Right lobe of liver (tissue), 4 donors: ENCODE measurements around the gene RDH5.

Source experiments
- POLR2A ChIP-seq: fragments of 450-650 bp; IDR thresholded peaks from one replicate; pipeline ENCODE4 v1.6.1; 2017; ENCODE audit warnings: antibody characterized with exemption, mild to moderate bottlenecking
- TF ChIP-seq, protein P1 (sequence below), 4 donors: fragments of 200-600 bp in 3 of 4; fragments of 450-650 bp in 1 of 4; IDR thresholded peaks; one replicate each; pipeline versions ENCODE4 v1.5.1 to v1.8.0; 2016 to 2022; ENCODE audit warnings: antibody characterized with exemption in 4 of 4, mild to moderate bottlenecking in 2 of 4
- donor health status: DM: no; HTN: no; CAD: no.
- donor health status: DM: no; HTN: no; CAD: no.
- donor health status: DM: no; HTN: yes; CAD: no.

DNA sequence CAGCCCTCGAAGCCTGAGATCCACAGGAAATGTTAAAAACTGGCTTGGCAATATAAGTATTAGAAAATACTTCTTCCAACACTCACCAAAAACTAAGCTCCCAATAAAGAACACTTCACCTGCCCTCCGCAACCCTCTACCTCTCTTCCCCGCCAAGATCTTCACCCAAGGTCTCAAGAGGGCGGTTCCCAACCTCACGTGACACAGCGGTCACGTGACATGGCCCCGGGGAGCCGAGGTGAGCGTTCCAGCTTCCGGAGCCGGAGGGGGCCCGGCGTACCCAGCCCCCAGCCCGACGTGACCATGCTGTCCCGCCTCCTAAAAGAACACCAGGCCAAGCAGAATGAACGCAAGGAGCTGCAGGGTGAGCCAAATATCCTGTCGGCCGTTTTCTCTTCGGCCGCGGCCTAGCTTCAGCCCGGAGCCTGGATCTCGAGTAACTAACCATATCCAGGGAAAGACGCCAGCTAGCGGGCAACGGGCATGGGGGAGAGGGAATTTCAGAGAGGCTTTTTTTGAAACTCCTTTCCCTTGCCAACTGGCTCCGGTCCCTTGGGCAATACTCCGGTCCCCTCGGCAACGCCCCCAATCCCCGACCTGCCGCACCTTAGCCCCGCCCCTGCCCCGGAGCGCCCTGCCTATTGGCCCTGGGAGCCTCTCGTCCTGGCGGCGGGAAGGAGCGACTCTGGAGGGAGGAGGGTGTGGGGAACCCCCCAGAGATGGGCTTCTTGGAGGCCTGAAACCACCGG, 4.2 kb upstream of the RDH5 start, which contains the start of gene BLOC1S1:
- TF ChIP-seq, protein P1, sequence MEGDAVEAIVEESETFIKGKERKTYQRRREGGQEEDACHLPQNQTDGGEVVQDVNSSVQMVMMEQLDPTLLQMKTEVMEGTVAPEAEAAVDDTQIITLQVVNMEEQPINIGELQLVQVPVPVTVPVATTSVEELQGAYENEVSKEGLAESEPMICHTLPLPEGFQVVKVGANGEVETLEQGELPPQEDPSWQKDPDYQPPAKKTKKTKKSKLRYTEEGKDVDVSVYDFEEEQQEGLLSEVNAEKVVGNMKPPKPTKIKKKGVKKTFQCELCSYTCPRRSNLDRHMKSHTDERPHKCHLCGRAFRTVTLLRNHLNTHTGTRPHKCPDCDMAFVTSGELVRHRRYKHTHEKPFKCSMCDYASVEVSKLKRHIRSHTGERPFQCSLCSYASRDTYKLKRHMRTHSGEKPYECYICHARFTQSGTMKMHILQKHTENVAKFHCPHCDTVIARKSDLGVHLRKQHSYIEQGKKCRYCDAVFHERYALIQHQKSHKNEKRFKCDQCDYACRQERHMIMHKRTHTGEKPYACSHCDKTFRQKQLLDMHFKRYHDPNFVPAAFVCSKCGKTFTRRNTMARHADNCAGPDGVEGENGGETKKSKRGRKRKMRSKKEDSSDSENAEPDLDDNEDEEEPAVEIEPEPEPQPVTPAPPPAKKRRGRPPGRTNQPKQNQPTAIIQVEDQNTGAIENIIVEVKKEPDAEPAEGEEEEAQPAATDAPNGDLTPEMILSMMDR (IDR thresholded peaks at IDR 0.05) = peak in 2 of 4 donors; percentile 3 to 8
- peak; percentile 48 for TF ChIP-seq POLR2A
